ENCODE data around the gene HCFC1.
A peak's percentile ranks its signal among the peaks of the same experiment; 100 is the strongest.
"Not testable (repeated sequence)": the region's sequence is repeated elsewhere in the genome, so short reads cannot be mapped to it uniquely, and the experiment has no call there.

Gene HCFC1

DNA sequence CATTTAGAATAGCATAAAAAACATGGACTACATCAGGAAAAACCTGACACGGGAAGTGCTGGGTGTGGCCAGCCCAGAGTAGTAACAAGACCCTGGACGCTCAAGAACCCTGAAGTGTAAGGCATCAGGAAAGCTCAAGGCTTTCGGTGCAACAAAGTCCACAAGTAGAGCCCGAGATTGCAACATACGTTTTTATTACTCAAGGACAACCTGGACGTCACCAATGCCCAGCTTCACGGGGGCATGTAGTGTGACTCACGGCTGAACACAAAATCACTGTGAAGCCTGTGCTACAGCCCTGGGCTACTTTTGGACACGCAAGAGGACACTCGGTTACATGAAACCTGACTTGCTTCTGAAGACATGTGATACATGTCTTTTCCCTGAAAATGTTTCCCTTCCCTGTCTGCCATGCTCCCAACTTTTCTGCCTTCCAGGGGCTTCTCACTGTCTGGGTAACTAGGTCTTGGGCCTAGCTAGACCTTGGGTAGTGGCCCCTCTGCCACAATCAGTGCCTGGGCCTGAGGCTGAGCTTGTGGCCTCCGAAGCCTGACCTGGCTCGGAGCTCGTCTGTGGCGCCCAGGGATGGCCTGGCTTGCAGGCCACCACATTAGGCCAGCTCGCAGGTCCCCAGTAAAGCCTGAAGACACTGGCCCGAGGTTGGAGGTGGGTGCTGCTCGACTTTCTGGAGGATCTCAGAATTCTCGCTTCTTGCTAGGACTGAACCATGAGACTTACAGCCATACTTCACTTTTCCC is 38.9 kb upstream of the HCFC1 start:
- no peak for DNase-seq (ENCODE audit: extremely low read depth in 1 of 2, low read depth in 1 of 2)

- DNase-seq (ENCODE audit: extremely low read depth in 1 of 2, low read depth in 1 of 2) = no peak
These were observed 36.9 kb upstream of the HCFC1 start for GRCh38 chrX:154008521-154008920.

DNA sequence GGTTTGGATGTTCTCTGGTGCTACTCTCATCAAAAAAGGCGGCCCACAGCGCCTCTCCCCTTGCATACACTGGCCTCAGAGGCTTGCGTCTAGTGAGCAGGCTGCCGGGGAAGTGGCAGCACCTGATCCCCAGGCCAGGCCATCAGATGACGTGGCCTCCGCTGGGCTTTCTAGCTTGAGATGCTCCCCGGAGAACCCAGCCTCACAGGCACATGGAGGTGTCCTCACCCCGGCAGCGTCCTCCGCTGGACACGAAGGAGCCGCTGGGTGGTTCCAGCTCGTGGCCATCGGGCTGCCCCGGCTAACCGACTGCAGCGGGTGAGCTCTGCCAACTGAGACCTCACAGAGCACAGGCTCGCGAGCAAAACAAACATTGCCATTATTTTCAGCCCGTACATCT is 35.3 kb upstream of the HCFC1 start:
- no peak for DNase-seq (ENCODE audit: extremely low read depth in 1 of 2, low read depth in 1 of 2)

DNA sequence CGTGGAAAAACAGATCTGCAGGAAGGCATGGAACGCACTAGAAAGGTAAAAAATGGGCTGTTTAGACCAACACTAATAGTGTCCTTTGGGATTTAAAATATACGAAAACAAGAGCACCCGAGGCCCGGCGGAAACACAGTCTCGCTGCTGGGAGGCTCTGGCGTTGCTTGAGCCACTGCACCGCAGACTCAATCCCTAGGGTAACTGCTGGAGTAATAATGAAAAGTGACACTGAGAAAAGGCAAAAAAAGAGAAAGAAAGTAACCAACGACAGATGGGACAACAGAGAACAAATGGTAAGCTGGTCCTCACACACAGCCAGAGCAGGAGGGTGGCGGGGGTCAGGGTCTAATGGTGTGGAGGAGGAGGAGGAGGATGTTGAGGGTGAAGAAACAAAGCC is 32.7 kb upstream of the HCFC1 start:
- no peak for DNase-seq (ENCODE audit: extremely low read depth in 1 of 2, low read depth in 1 of 2)

DNA sequence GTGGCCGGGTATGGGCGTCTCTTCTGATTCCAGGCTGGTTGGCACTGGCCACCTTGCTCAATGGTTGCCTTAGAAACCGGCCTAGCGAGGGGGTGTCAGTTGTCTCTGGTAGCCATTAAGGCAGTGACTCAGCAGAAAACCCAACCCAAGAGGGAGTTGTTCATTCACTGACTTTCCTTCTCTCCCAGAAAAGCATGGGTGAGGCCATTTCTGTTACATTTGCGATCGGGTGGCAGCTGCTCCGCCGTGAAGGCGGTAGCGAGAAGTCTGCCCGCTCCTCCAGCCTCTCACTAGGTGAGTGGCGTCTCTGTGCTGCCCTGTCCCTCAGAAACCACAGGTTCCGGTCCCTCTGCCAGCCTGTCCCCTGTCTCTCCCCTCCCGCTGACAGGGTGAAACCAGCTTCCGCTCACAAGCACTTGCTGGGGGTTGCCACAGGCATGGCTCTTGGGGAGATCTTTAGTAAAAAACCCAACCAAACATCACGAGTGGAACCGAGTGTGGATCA is 30.6 kb upstream of the HCFC1 start:
- no peak for DNase-seq (ENCODE audit: extremely low read depth in 1 of 2, low read depth in 1 of 2)

- DNase-seq (ENCODE audit: extremely low read depth in 1 of 2, low read depth in 1 of 2) = no peak
These were observed 28.4 kb upstream of the HCFC1 start for GRCh38 chrX:154000051-154000450.

DNA sequence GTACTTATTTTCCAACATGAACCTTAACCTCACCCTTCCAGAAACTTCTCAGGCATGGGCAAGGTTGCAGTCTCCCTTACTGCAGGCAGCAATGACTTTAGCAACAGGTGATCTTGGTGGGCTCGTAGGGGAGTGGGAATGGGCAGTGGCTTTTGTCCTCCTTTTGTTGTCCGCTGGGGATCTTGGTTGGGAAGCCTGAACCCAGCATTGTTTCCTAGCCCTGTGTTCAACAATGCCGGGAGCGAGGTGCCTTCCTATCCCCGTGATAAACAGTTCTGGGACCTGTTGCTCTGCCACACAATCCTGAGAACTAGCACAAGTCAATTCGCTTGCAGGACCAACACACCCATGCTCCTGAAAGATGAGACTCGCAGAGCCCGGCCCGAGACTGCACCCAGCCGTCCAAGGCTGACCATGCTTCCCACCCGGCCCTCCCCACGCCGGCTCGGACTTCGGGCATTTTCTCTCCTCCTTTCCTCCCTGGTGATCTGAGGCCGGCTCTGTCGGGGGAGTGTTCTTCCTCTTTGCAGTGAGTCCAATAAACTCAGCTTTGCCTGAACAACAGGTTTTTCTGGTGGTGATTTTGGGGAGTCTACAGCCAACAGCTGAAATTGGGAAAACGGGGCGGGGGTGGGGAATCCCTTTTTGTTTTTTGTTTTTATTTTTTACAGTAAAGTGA is 27.9 kb upstream of the HCFC1 start:
- no peak for DNase-seq (ENCODE audit: extremely low read depth in 1 of 2, low read depth in 1 of 2)

DNA sequence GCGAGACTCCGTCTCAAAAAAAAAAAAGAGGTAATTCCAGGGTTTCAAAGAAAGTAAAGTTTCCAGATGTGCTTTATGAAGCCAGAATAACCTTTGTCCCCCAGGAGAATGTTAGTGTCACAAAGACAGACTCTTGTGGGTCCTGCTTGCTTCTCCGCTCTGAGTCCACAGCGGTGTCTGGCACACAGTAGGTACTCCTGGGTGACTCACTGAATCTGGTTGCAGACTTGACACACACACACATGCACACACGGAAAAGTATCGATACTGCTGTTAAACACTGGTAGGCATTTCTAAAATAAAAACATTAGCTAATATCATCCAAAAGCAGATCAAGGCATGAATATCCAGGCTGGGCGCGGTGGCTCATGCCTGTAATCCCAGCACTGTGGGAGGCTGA is 23.9 kb upstream of the HCFC1 start:
- no peak for DNase-seq (ENCODE audit: extremely low read depth in 1 of 2, low read depth in 1 of 2)

GRCh38 chrX:153994398-153994797 is 22.8 kb upstream of the HCFC1 start:
- DNase-seq (ENCODE audit: extremely low read depth in 1 of 2, low read depth in 1 of 2) = not testable (repeated sequence)

DNA sequence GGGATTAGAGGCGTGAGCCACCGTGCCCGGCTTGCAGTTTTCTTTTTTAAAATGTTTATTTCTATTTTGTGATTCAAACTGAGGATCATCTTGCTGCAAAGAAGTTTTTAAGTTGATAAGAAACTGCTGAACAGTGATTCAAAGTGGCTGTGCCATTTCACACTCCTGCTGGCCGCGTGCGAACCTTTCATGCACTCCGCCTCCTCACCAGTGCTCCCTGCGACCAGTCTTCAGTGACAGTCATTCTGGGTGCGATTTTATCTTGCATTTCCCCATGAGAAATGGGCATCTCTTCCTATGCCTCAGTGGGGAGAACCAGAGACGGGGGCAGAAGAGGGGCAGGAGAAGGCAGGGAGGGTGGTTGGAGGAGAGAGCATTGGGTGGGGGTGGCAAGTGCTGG is 22.4 kb upstream of the HCFC1 start:
- DNase-seq (ENCODE audit: extremely low read depth in 1 of 2, low read depth in 1 of 2) = no peak

DNA sequence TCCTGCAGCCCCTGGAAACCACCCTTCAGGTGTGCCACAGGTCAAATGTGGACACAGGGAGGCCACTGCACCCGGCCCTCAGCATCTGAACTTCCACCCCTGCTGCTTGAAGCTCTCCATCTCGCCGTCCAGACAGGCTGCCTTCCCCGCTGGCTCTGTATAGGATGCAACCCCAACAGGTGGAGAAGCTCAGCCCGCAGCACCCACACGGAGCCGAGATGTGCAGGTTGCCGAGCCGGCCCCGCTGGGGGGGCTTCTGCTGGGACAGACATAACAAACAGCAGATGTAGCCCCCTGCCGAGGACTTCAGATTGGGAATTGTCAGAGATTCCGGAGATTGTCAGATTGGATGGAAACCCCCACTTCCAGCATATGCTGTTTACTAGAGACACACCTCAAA is 21.5 kb upstream of the HCFC1 start:
- DNase-seq (ENCODE audit: extremely low read depth in 1 of 2, low read depth in 1 of 2) = no peak

GRCh38 chrX:153992180-153992579 is 20.6 kb upstream of the HCFC1 start:
- DNase-seq (ENCODE audit: extremely low read depth in 1 of 2, low read depth in 1 of 2) = no peak

DNA sequence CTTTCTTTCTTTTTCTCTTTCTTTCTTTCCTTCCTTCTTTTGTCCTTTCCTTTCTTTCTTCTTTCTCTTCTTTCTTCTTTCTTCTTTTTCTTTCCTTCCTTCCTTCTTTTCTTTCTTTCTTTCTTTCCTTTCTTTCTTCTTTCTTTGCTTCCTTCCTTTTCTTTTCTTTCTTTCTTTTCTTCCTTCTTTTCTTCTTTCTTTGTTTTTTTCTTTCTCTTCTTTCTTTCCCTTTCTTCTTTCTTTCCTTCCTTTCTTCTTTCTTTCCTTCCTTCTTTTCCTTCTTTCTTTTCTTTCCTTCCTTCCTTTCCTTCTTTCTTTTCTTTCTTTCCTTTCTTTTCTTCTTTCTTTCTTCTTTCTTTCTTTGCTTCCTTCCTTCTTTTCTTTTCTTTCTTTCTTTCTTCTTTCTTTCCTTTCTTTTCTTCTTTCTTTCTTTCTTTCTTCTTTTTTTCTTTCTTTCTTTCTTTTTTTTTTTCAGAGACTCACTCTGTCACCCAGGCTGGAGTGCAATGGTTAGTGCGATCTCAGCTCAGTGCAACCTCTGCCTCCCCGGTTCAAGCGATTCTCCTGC is 19.5 kb upstream of the HCFC1 start:
- DNase-seq (ENCODE audit: extremely low read depth in 1 of 2, low read depth in 1 of 2) = no peak

DNA sequence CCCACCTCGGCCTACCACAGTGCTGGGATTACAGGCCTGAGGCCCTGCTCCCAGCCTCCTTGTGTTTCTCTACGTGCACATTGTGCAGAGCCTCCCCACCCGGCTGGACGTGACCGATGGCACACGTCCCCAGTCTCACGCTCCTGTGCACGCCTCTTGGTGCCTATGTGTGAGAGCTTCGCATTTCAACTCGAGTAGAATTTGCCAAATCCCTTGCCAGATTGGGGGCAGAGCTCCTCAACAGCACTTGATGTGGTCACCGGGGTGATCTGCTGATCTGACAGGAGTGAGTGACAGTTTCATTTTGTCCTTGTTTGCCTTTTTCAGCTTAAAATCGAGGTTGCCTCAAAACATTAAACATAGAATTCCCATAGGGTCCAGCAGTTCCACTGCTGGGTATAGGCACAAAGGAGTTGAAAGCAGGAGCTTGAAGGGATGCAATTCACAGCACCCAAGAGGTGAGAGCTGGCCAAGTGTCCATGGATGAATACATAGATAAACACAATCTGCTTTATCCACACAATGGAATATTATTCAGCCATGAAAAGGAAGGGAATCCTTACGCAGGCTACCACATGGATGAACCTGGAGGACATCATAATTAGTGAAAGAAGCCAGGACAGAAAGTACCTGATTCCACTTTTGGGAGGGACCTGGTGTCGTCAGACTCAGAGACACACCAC is 18.5 kb upstream of the HCFC1 start:
- DNase-seq (ENCODE audit: extremely low read depth in 1 of 2, low read depth in 1 of 2) = no peak

DNA sequence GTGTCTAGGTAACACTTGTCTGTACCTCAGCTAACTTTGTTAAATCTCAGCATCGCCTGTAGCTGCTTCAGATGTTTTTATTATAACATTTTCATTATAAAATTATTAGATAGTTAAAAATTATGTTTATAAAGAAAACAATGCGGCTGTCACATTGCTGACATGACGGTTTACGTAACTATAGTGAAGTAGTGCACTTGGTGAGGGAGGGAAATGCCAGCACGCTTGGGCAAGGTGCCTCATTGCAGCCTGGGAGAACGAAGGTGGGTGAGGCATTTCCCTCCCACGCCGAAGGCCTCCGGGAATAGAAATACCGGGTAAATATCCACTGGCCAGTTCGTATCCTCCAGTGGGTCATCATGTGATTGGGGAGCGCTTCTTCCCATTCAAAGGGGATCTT is 16.9 kb upstream of the HCFC1 start:
- no peak for DNase-seq (ENCODE audit: extremely low read depth in 1 of 2, low read depth in 1 of 2)

DNA sequence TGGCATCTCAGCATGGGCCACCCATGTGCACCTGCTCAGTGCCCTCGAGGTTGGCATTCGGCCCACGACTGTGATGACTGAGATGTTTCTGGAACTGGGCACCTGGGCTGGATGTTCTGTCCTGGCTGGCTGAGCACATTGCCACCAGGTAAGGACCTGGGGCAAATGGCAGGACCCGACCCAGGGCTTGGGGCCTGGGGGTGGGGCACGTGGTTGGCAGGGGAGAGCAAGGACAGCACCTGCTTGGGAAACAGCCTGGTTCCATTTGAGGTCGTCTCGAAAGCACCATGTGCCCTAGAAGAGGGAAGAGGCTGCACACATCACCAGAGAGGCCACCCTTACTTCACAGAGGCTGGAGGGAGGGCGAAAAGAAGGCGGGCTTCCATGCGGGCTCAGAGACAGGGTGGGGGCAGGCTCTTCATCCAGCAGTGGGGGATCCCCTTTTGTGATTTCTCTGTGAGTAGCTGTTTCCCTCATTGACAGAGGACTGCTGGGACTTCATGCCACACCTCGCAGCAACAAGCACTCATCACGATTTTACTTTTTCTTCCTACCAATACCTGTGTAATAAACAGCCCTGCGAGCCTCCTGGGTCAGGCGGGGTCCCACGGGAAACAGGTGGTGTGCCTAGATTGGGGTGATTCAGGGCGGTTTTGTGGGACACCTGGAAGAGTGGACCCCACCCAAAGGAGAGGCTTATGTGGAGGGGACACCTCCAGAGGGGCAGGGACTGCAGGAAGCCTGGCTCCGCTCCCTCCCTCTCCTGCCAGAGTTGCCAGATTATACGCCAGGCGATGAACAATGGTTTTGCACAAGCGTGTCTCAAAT is 12.9 kb upstream of the HCFC1 start:
- no peak for DNase-seq (ENCODE audit: extremely low read depth in 1 of 2, low read depth in 1 of 2)

DNA sequence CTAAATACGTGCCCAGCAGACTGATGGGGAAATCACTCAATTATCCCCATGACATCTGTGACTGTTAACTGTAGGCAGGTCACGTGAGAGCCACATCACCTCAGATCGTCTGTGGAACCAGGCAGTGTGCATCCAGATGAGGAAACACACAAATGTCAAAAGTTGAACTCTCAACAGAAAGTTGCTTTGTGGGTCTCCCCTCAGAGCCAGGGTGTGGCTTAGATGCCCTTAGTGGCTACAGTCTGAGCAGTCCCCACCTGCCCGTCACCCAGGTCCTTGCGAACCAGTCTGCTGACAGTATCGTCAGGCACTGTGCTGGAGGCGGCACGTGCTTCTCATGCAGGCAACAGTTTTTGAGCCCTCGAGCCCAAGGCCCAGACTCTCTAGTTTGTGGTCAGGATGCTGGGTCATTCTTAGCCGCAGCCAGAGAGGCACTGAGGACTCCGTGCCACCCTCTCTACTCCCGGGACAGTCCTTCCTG is 11.7 kb upstream of the HCFC1 start:
- no peak for DNase-seq (ENCODE audit: extremely low read depth in 1 of 2, low read depth in 1 of 2)

DNA sequence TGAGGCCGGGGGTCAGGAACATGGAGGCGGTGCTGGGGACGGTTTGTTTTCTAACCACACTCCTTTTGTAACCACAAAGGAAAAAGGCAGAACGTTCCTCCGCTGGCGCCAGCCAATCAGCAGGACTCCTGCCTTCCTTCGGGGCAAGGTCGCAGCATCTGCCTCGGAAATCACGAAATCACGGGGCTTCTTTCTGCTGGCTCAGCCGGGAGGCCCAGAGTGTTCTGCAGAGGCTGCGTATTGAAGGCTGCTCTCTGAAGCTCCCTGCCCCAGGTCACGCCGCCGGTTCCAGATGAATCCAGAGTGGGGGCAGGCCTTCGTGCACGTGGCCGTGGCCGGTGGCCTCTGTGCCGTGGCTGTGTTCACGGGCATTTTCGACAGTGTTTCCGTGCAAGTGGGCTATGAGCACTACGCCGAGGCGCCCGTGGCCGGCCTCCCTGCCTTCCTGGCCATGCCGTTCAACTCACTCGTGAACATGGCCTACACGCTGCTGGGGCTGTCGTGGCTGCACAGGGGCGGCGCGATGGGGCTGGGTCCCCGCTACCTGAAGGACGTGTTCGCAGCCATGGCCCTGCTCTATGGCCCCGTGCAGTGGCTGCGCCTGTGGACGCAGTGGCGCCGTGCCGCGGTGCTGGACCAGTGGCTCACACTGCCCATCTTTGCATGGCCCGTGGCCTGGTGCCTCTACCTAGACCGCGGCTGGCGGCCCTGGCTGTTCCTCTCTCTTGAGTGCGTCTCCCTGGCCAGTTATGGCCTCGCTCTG is 10.3 kb upstream of the HCFC1 start:
- peak in 1 of 2 donors; percentile 34 for DNase-seq (ENCODE audit: extremely low read depth in 1 of 2, low read depth in 1 of 2)

- DNase-seq (ENCODE audit: extremely low read depth in 1 of 2, low read depth in 1 of 2) = no peak
These were observed 9.6 kb upstream of the HCFC1 start for GRCh38 chrX:153981231-153981630.

DNA sequence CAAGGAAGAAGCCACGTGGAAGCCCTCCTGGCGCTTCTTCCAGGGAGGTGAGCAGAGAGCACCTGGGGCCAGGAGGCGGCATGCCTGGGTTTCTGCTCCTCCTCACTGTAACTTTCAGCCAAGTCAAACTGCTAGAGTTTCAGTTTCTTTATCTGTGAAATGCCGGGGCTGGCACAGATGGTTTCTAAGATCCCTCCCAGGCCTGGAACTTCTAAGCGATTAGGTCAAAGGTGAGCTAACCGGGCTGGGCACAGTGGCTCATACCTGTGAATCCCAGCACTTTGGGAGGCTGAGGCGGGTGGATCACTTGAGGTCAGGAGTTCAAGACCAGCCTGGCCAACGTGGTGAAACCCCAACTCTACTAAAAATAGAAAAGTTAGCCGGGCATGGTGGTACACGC is 8.8 kb upstream of the HCFC1 start:
- DNase-seq (ENCODE audit: extremely low read depth in 1 of 2, low read depth in 1 of 2) = not testable (repeated sequence)
